ENCODE data around the gene OPHN1.

OPHN1 gene

DNA sequence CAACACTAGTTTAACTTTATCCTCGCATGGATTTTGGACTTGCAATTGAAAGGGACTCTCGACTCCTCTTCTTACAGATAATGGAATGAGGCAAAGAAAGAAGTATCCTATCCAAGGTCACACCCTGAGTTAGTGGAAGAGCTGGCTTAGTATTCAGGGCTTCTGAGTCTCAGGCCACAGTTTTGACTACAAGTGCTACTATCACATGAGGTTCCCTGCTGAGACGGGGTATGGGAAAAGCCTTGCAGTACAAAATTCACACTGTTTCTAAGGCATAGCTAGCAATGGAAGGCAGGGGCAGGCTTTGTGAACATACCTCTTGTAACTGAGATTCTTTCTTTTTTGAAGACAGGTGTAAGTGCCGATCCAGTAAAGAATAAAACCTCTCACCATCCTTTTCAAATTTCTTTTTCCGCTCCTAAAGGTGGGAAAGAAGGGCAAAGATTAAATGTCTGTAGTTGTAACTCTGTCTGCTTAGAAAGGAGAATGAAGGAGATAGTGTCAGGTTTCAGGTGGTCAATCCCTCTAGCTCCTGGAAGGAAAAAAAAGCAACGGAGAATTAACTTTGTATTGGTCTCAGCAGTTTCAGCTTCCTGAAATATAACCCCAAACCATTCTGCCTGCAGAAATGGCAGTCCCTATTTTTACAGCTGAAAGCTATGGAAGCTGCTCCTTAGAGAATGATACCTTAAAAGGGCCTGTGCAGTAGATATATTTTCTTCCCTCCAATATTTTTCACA, 199.0 kb downstream of the OPHN1 start:
- H3K4me3 ChIP-seq (ENCODE audit: low read depth, low read length): no peak overlapping the region
- TF ChIP-seq, protein P1, sequence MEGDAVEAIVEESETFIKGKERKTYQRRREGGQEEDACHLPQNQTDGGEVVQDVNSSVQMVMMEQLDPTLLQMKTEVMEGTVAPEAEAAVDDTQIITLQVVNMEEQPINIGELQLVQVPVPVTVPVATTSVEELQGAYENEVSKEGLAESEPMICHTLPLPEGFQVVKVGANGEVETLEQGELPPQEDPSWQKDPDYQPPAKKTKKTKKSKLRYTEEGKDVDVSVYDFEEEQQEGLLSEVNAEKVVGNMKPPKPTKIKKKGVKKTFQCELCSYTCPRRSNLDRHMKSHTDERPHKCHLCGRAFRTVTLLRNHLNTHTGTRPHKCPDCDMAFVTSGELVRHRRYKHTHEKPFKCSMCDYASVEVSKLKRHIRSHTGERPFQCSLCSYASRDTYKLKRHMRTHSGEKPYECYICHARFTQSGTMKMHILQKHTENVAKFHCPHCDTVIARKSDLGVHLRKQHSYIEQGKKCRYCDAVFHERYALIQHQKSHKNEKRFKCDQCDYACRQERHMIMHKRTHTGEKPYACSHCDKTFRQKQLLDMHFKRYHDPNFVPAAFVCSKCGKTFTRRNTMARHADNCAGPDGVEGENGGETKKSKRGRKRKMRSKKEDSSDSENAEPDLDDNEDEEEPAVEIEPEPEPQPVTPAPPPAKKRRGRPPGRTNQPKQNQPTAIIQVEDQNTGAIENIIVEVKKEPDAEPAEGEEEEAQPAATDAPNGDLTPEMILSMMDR (IDR thresholded peaks at IDR 0.05; ENCODE audit: low read depth, low read length): no peak

DNA sequence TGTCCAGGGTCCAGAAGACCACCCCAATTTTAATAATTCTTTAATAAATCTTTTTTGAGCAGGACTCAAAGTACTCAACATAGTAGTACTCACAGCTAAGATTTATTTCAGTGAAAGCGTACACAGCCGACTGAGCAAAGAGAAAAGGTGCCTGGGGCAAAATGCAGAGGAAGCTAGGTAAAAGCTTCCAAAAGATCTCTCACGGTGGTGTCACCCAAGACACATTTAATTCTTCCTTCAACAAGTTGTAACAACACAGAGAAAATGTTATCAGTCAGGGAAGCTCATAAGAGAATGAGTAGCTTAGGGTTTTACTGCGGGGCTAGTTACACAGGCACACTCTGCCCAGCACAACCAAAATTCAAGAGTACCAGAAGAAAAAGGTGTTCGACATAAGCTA, 201.1 kb downstream of the OPHN1 start:
- TF ChIP-seq, protein P1 (IDR thresholded peaks at IDR 0.05; ENCODE audit: low read depth, low read length): no peak

DNA sequence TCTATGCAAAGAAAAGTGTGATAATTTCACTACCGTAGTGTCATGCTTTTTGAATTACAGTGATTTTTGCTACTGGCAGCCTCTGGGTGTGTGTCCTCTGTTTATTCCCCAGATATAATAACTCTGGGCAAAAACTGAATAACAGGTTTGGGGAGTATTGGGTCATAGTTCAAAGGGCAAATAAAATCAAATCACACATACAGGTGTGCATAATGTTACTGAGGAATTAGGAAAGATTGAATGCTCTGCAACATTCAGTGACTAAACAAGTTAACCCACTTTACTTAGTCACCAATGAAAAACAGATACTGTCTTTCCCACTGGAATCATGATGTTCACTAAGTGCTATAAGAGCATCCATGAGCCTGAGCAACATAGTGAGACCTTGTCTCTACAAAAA, 224.3 kb downstream of the OPHN1 start:
- H3K4me3 ChIP-seq (ENCODE audit: low read depth, low read length): no peak overlapping the region
- TF ChIP-seq, protein P1 (IDR thresholded peaks at IDR 0.05; ENCODE audit: low read depth, low read length): no peak

More for the DNA sequence above, 201.1 kb downstream of the OPHN1 start:
- H3K4me3 ChIP-seq (ENCODE audit: low read depth, low read length): no peak overlapping the region

DNA sequence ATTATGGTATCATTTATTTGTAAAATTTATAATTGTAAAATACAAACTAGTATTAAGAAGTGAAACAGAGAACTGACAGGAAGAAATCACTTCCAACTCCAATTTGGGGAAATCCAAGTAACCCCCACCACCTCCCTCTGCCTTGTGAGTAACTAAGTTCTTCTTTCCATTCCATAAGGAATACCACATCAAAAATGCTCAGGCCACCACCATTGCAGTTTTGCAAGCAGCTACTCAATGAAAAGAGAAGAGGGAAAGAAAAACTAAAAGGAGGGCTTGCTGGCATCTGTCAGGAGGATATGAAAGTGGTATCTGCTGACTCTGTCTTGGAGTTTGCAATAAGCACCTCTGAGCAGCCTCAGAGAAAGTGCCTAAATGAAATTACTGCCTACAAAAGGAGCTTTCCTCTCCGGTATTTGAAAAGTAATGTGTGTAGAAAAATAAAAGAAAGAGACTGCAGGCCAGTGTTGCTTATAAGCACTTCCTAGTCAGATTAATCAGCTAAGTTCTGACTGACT, 228.7 kb downstream of the OPHN1 start:
- TF ChIP-seq, protein P1 (IDR thresholded peaks at IDR 0.05; ENCODE audit: low read depth, low read length): no peak
- no peak overlapping the region for H3K4me3 ChIP-seq (ENCODE audit: low read depth, low read length)

DNA sequence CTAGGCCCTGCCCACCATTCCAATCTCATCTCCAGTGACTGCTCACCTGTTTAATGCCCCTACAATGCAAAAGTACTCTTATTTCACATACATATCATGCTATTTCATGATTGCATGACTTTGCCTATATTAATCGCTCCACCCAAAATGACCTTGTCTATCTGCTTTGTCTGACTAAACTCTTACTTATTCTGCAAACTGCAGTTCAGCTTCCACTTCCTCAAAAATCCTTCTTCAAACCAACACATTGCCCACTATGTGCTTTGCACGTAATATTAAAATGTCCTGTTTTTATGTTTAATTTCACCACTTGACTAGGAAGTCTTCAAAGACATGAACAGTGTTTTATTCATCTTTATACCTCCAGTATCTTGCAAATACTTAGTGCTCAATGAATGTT, 229.6 kb downstream of the OPHN1 start:
- TF ChIP-seq, protein P1 (IDR thresholded peaks at IDR 0.05; ENCODE audit: low read depth, low read length): no peak

DNA sequence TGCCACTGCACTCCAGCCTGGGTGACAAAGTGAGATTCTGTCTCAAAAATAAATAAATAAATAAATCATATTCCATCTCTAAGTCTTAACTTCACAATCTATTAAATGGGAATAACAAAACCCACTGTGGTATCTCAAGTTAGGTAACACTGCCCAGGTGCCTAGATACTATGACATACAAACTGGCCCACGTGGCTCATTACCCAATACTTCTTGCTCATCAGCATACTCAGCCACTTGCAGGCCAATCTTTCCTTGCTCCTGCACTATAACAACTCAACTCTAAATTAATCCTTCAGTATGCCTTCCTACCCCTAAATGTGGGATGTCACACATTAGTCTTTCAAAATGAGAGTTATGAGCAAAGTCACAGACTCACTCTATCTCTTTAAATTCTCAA, 230.1 kb downstream of the OPHN1 start:
- TF ChIP-seq, protein P1 (IDR thresholded peaks at IDR 0.05; ENCODE audit: low read depth, low read length): no peak

More for the DNA sequence above, 229.6 kb downstream of the OPHN1 start:
- no peak overlapping the region for H3K4me3 ChIP-seq (ENCODE audit: low read depth, low read length)

DNA sequence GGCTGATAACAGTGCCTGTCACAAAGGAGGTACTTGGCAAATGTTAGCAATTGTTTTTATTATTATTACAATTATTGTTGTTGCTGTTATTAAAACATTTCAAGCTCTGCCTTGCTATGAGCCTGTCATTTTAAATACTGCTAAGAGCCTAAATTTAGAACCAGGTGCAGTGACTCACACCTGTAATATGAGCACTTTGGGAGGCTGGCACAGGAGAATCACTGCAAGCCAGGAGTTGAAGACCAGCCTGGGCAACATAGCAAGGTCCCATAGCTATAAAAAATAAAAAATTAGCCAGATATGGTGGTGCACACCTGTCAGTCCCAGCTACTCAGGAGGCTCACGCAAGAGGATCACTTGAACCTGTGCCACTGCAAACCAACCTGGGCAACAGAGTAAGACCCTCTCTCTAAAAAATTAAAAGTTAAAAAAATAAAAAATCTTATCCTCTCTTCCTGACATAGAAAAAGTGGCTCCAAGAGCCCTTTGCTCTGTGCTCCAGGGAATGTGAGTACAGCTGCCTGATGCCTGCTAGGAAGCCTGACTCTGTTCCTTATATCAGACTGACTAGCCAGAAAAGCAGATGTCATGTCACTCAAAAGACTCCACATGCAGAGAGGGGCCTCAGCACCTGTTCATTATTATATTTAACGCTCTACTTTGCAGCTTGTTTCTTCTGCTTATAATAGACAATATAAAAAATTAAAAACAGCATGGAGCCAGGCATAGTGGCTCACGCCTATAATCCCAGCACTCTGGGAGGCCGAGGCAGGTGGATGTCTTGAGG, 234.0 kb downstream of the OPHN1 start:
- TF ChIP-seq, protein P1 (IDR thresholded peaks at IDR 0.05; ENCODE audit: low read depth, low read length): no peak
- H3K4me3 ChIP-seq (ENCODE audit: low read depth, low read length): no peak overlapping the region

More for the DNA sequence above, 230.1 kb downstream of the OPHN1 start:
- H3K4me3 ChIP-seq (ENCODE audit: low read depth, low read length): no peak overlapping the region

All from WI38 (cell line).